HG02884 (cell line): ENCODE measurements around the gene VTI1B.
"Not testable (repeated sequence)": the region's sequence is repeated elsewhere in the genome, so short reads cannot be mapped to it uniquely, and the experiment has no call there.

ENCODE experiments used
- ATAC-seq: cut with Tn5 transposase; IDR thresholded peaks from one replicate; pipeline ENCODE4 v1.9.1; 2021; ENCODE audit warnings: mild to moderate bottlenecking, moderate library complexity; ENCODE audit not compliant: unreplicated experiment

VTI1B gene

DNA sequence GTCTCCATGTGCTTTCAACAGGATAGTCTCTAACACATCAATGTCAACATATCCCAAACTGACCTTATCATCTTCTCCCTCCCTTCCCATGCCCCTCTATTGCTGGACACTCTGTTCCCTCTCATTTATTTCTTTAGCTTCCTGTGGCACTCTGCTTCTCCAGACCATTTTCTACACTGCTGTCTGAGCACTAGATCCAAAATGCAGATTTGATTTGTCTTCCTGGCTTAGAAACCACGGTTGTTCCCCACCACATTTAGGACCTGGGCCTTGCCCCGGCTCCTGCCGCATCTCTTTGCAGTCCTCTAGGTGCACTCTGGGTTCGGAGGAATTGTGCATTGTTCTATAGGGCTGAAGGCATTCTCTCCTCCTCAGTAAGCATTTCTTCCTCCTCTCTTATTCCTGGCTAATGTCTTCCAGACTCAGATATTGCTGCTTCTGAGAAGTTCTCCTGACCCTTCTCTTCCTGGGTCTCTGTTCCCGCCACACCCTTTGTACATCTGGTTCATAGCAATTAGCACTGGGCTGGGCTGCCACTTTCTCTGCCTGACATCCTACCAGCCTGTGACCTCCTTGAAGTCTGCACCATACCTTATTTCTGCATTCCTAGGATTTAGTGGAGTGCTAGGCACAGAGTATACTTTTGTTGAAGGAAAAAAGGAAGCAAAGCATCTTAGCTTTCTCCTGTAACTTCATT lies 40.8 kb downstream of the VTI1B start:
- no peak for ATAC-seq

DNA sequence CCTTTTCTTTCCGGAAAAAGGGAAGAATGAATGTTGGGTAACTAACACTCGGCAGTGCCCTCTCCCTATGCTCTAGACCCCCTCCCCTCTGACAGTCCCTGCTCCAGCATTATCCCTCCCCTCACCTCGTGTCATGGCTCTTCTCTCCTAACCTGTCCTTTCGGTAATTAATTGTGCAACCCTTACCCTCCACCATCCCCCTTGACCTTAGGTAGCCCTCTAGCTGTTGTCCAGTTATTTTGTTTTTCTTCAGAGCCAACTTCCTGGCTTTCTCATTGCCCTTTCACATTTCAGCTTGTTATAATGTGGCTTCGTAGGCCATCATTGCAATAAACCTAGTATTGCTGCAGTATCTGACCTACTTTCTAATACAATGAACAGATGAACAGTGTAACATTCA lies 43.5 kb downstream of the VTI1B start:
- ATAC-seq, result no peak

- no peak for ATAC-seq
These were observed 44.2 kb downstream of the VTI1B start for GRCh38 chr14:67630186-67630585.

- ATAC-seq, result no peak
These were observed 46.9 kb downstream of the VTI1B start for GRCh38 chr14:67627519-67627918.

GRCh38 chr14:67626131-67626530 lies 48.3 kb downstream of the VTI1B start:
- ATAC-seq, result not testable (repeated sequence)

GRCh38 chr14:67623114-67623513 lies 51.3 kb downstream of the VTI1B start:
- no peak for ATAC-seq

DNA sequence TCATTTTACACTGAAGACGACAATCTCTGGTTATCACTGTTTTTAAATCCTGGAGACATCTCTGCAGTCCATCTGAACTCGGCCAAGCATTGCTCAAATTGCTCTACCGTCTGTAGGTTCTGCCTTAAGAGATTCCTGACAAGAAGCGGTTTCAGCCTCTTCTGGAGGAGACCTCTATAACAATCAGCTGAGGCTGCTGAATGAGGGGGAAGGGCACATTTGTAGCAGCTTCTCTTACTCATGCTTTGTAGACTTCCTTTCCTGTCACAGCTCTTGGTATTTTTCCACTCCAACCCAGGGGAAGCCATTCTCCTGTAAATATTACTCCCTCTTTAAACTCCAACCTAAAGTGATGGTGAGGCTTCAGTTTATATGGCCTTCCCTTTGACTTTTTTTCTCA lies 51.8 kb downstream of the VTI1B start:
- no peak for ATAC-seq

GRCh38 chr14:67620217-67620785 lies 54.1 kb downstream of the VTI1B start:
- no peak for ATAC-seq

DNA sequence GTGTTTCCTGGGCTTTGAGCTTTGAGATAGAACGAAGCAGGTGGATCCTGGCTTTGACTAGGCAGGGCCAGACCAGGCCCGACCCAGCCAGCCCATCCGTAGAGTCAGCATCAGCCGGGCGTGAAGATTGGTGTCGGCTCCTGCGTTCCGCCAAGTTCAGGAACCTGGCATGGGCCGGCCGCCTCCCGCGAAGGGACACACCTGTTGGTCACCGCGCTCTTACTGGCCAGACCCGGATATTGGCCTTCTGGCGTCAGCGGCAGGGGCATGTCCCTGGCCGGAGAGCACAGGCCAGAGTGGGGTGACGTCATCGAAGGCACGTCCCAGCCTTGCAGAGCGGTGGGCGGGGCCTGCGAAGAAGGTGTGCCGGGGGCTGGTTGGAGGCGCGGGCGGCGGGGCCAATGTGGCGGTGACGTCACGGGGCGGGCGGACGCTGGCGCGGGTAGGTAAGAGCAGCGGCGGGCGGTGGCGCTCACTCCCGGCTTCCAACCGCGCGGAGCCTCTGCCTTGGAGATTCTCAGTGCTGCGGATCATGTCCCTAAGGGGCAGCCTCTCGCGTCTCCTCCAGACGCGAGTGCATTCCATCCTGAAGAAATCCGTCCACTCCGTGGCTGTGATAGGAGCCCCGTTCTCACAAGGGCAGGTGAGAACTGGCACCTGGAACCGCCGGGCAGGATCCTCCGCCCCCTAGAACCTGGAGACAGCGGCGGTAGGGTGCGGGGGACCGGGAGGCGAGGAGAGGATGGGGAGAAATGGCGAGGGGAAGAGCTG lies 54.8 kb downstream of the VTI1B start, which contains the start of gene ARG2:
Gene ARG2, plus strand, starts transcription at position 475 of the 771 bp plus-strand sequence. Its CDS starts 58 bp downstream, at position 533.
- ATAC-seq, result peak; percentile 93

GRCh38 chr14:67618617-67619063 lies 55.8 kb downstream of the VTI1B start:
- ATAC-seq, result no peak

DNA sequence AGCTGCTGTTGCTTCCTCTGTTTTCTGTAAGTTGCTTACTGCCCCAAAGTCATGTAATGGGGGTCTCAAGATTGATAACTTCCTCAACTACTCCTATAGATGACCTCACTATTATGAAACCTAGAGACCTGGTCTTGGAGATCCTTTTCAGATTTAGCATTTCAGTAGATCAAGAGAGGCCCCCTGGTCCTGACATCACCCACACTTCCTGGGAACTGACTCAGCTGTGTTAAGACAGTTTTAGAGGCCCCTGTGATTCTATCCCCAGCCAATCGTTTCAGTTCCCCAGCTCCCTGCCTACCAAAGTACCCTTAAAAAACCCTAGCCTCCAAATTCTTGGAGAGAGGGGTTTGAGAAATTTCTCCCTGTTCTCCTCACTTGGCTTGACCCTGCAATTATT lies 63.9 kb downstream of the VTI1B start:
- ATAC-seq, result no peak

DNA sequence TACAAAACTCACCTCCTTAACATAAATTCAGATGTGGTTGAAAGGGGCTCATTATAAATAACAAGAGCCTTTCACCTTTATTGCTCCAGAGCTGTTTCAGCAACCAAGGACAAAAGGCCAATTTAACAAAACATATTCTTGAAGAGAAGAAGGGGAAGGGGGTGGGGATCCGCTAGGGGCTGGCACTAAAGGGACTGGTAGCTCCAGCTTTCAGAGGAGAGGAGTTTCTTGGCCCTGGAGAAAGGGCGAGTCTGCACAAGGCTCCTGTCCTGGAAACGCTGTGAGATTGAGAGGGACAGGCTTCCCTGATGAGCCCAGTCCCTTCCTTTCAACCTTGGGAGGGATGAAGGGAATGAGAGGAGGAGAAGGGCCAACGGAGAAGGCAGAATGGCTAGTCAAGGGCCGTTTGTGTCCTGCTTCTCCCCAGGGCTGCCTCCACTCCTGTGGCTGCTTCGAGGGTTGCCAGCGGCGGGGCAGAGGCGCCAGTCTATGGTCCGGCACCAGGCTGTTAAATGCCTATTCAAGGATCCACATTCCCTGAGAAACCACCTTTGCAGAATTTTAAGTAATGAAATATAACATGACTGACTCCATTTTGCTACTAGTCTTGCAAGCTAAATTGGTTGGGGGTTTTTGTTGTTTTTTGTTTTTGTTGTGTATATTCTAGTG lies 64.7 kb downstream of the VTI1B start:
- ATAC-seq, result no peak

GRCh38 chr14:67607646-67608045 lies 66.8 kb downstream of the VTI1B start:
- no peak for ATAC-seq

- ATAC-seq, result peak; percentile 63
These were observed 71.4 kb downstream of the VTI1B start for GRCh38 chr14:67602995-67603545.

DNA sequence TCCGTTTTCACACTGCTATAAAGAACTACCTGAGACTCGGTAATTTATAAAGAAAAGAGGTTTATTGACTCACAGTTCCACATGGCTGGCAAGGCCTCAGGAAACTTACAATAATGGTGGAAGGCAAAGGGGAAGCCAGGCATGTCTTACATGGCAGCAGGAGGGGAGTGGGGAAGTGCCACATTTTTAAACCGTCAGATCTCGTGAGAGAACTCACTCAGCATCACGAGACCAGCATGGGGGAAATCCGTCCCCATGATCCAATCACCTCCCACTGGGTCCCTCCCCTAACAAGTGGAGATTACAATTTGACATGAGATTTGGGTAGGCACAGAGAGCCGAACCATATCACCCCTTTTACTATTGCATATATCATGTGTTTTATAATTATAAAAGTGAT lies 72.4 kb downstream of the VTI1B start:
- ATAC-seq, result no peak

DNA sequence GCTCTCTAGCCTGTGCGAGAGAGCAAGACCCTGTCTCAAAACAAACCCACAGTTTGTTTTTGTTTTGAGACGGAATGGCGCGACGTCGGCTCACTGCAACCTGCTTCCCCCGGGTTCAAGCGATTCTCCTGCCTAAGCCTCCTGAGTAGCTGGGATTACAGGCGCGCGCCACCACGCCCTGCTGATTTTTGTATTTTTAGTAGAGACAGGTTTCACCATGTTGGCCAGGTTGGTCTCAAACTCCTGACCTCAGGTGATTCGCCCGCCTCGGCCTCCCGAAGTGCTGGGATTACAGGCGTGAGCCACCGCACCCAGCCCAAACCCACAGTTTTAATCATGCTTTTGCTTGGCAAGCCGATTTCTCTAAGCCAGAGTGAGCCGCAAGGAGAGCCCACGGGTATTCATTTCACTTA lies 73.9 kb downstream of the VTI1B start:
- ATAC-seq, result not testable (repeated sequence)

GRCh38 chr14:67599698-67600561 lies 74.5 kb downstream of the VTI1B start, which contains the start of gene PIGH:
PIGH (minus strand) TSS chr14:67600268; CDS start chr14:67600203, 65 bp downstream.
- peak; percentile 89 for ATAC-seq
